GM23248 (cell line): Measurements from ENCODE around the gene CYB561A3. TPM values are rescaled to one million over a fixed set of nuclear protein-coding genes. Genes with fewer than 3 reads are reported as not detected.

Experiments used
- DNase-seq: peaks from one replicate; pipeline ENCODE4 v3.0.0-alpha.2; 2015
- H2AFZ ChIP-seq: fragments of 200-600 bp; sonication (generic); 2 replicates; pipeline ENCODE4 v1.6.1; 2016; ENCODE audit warnings: antibody characterized with exemption
- H3F3A ChIP-seq: fragments of 200-600 bp; sonication (generic); 2 replicates; pipeline ENCODE4 v1.6.1; 2016; ENCODE audit warnings: mild to moderate bottlenecking, antibody characterized with exemption, mixed run types; ENCODE audit not compliant: insufficient read depth
- H3K27ac ChIP-seq: fragments of 200-600 bp; sonication (generic); 2 replicates; pipeline ENCODE4 v1.5.1; 2016; ENCODE audit warnings: mild to moderate bottlenecking
- H3K27me3 ChIP-seq: fragments of 200-600 bp; sonication (generic); replicated peaks from 2 replicates; pipeline ENCODE4 v1.6.1; 2016; ENCODE audit warnings: mild to moderate bottlenecking; ENCODE audit not compliant: insufficient read depth
- H3K36me3 ChIP-seq: fragments of 200-600 bp; sonication (generic); 2 replicates; pipeline ENCODE4 v1.6.1; 2016; ENCODE audit warnings: low read depth, mild to moderate bottlenecking
- H3K4me1 ChIP-seq: fragments of 200-600 bp; sonication (generic); 2 replicates; pipeline ENCODE4 v1.6.1; 2016; ENCODE audit warnings: mild to moderate bottlenecking; ENCODE audit not compliant: insufficient read depth
- H3K4me2 ChIP-seq: fragments of 200-600 bp; sonication (generic); one replicate; pipeline ENCODE4 v1.6.1; 2016; ENCODE audit warnings: mild to moderate bottlenecking; ENCODE audit not compliant: unreplicated experiment
- H3K4me3 ChIP-seq: fragments of 200-600 bp; sonication (generic); 2 replicates; pipeline ENCODE4 v1.5.1; 2016; ENCODE audit warnings: mild to moderate bottlenecking
- H3K79me2 ChIP-seq: fragments of 200-600 bp; sonication (generic); 2 replicates; pipeline ENCODE4 v1.6.1; 2016; ENCODE audit warnings: mild to moderate bottlenecking; ENCODE audit not compliant: insufficient read depth
- H3K9ac ChIP-seq: fragments of 200-600 bp; sonication (generic); 2 replicates; pipeline ENCODE4 v1.6.1; 2016; ENCODE audit warnings: mild to moderate bottlenecking
- H3K9me2 ChIP-seq: fragments of 200-600 bp; sonication (generic); 2 replicates; pipeline ENCODE4 v1.6.1; 2016; ENCODE audit warnings: mixed run types, mild to moderate bottlenecking, moderate library complexity; ENCODE audit not compliant: insufficient read depth
- H3K9me3 ChIP-seq: fragments of 200-600 bp; sonication (generic); one replicate; pipeline ENCODE4 v1.6.1; 2017; ENCODE audit warnings: low read depth
- H4K20me1 ChIP-seq: fragments of 200-600 bp; sonication (generic); 2 replicates; pipeline ENCODE4 v1.6.0; 2016; ENCODE audit not compliant: insufficient read depth
- EZH2 ChIP-seq: fragments of 200-600 bp; sonication (generic); IDR thresholded peaks from 2 replicates; pipeline ENCODE4 v1.6.1; 2018; ENCODE audit warnings: antibody characterized with exemption, mild to moderate bottlenecking; ENCODE audit not compliant: insufficient read depth, poor library complexity, severe bottlenecking
- EZH2phosphoT487 ChIP-seq: fragments of 200-600 bp; sonication (generic); IDR thresholded peaks from 2 replicates; pipeline ENCODE4 v1.6.1; 2018; ENCODE audit warnings: antibody characterized with exemption, moderate library complexity, mild to moderate bottlenecking, low read depth; ENCODE audit not compliant: insufficient read depth
- WGBS, 2 experiments: methylation state at CpG; one replicate each; pipeline ENCODE4 v1.1.6; 2015 to 2017; ENCODE audit warnings: low lambda C conversion rate in 2 of 2, low coverage in 1 of 2; ENCODE audit errors: missing lambda C conversion rate in 2 of 2; 5-methylcytosine and 5-hydroxymethylcytosine counted together
- in situ Hi-C: fragments of 300-500 bp; cut with MboI; formaldehyde crosslinking; loops from 2 replicates; pipeline ENCODE4 v1.15.0; 2020
- polyA plus RNA-seq: library from polyadenylated mRNA; unstranded; fragments of >200 nt; fragmentation: Nextera tagmentation; extraction: Ambion mirVana; gene quantifications from 2 replicates; pipeline ENCODE4 v1.2.1, GENCODE V29; 2016
- total RNA-seq: library from RNA; depleted of rRNA; stranded (reverse); fragments of >200 nt; shearing (Covaris generic); gene quantifications from 2 replicates; pipeline ENCODE4 v1.2.3, GENCODE V29; 2014

CYB561A3 gene
- total and polyA plus RNA-seq, 2 experiments from 2014 or later, result 42.9 to 49.0 TPM

- Histone ChIP-seq H3K4me2 (no peak overlapping the region), H3K4me3 (no peak overlapping the region), H3K27me3 (no peaks in the 10 kb centered on the region), H3K79me2 (peaks cover 27% of the 10 kb centered on the region), H3F3A (0 out of 2 replicates have a peak, but pooled peaks cover 6% of the 10 kb centered on the region), H3K9me3 (no peaks in the 10 kb centered on the region), H3K9ac (no peak overlapping the region), H3K4me1 (peaks cover 4% of the 10 kb centered on the region; the same call in 1 of the 2 replicates), H4K20me1 (no peaks in the 10 kb centered on the region), H3K27ac (no peak overlapping the region), H3K9me2 (no peaks in the 10 kb centered on the region), H2AFZ (no peak overlapping the region), H3K36me3 (no peaks in the 10 kb centered on the region)
- in situ Hi-C loops, result no loop called here
- WGBS, 2 experiments, result 83 to 88% methylated on average over 4 of the region's 4 CpGs
- no peak for TF ChIP-seq EZH2
- TF ChIP-seq EZH2phosphoT487, result no peak
- no peak for DNase-seq
Observed at GRCh38 chr11:61356706-61357105, 5.0 kb downstream of the CYB561A3 start.

- WGBS, 2 experiments, result 54 to 55% methylated on average over 2 of the region's 2 CpGs
- Histone ChIP-seq H3K9ac (no peak overlapping the region), H4K20me1 (no peaks in the 10 kb centered on the region), H3K27ac (no peak overlapping the region), H3K9me2 (no peaks in the 10 kb centered on the region), H3K4me2 (no peak overlapping the region), H2AFZ (no peak overlapping the region), H3K36me3 (no peaks in the 10 kb centered on the region), H3K27me3 (no peaks in the 10 kb centered on the region), H3K4me1 (no peaks in the 10 kb centered on the region), H3K79me2 (peaks cover 4% of the 10 kb centered on the region; the same call in 1 of the 2 replicates), H3K9me3 (no peaks in the 10 kb centered on the region), H3F3A (no peaks in the 10 kb centered on the region), H3K4me3 (no peak overlapping the region)
- in situ Hi-C loops, result no loop called here
- no peak for TF ChIP-seq EZH2phosphoT487
- no peak for TF ChIP-seq EZH2
- no peak for DNase-seq
Observed at GRCh38 chr11:61354208-61354607, 7.5 kb downstream of the CYB561A3 start.

- Histone ChIP-seq H2AFZ (no peak overlapping the region), H3K79me2 (no peaks in the 10 kb centered on the region), H3K4me3 (no peak overlapping the region), H3F3A (no peaks in the 10 kb centered on the region), H3K9ac (no peak overlapping the region), H3K4me1 (no peaks in the 10 kb centered on the region), H4K20me1 (no peaks in the 10 kb centered on the region), H3K4me2 (no peak overlapping the region), H3K27ac (no peak overlapping the region), H3K36me3 (no peaks in the 10 kb centered on the region), H3K9me2 (no peaks in the 10 kb centered on the region), H3K9me3 (no peaks in the 10 kb centered on the region), H3K27me3 (no peaks in the 10 kb centered on the region)
- in situ Hi-C loops, result no loop called here
- WGBS, 2 experiments, result 88 to 92% methylated on average over 15 of the region's 15 CpGs
- no peak for DNase-seq
- TF ChIP-seq EZH2phosphoT487 (no peak), EZH2 (no peak)
Observed at GRCh38 chr11:61353131-61354067, 8.3 kb downstream of the CYB561A3 start.

DNA sequence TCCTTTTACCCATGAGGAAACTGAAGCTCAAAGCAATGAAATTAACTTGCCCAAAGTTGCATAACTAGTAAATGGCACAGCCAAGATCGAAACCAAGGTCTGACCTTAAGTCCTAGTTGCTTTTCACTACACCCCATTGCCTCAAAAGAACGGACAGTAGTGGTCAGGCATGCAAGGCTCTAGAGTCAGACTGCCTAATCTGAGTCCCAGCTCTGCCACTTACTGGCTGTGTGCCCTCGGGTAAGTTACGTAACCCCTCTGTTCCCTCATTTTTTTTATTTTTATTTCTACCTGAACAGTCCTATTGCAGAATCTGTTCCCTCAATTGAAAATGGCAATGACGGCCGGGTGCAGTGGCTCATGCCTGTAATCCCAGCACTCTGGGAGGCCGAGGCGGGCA is 9.6 kb downstream of the CYB561A3 start:
- Histone ChIP-seq H4K20me1 (no peaks in the 10 kb centered on the region), H3K27me3 (no peaks in the 10 kb centered on the region), H3K4me3 (no peak overlapping the region), H3K9me3 (no peaks in the 10 kb centered on the region), H3K27ac (no peak overlapping the region), H3K36me3 (no peaks in the 10 kb centered on the region), H2AFZ (no peak overlapping the region), H3K4me2 (no peak overlapping the region), H3K9me2 (no peaks in the 10 kb centered on the region), H3K9ac (no peak overlapping the region), H3K4me1 (no peaks in the 10 kb centered on the region), H3F3A (no peaks in the 10 kb centered on the region), H3K79me2 (no peaks in the 10 kb centered on the region)
- DNase-seq, result no peak
- in situ Hi-C loops, result no loop called here
- WGBS, 2 experiments, result 81 to 83% methylated on average over 8 of the region's 8 CpGs
- TF ChIP-seq EZH2phosphoT487 (no peak), EZH2 (no peak)
